OCI-M1 (cell line): ENCODE measurements around the gene CEP170B.
"Not testable (repeated sequence)": the region's sequence is repeated elsewhere in the genome, so short reads cannot be mapped to it uniquely, and the experiment has no call there.

Experiments used
- DNase-seq: peaks from one replicate; lab custom pipeline; 2025; lab: John Stamatoyannopoulos, UW

Gene CEP170B

GRCh38 chr14:104865081-104865630, at the start of gene CEP170B:
Gene CEP170B (plus strand): TSS chr14:104865268. CDS start chr14:104868451, 3,183 bp downstream.
- DNase-seq, result no peak

- DNase-seq, result no peak
Observed at GRCh38 chr14:104816616-104816884, 48.5 kb upstream of the CEP170B start.

GRCh38 chr14:104817930-104818713, 46.9 kb upstream of the CEP170B start:
- no peak for DNase-seq

GRCh38 chr14:104818714-104819161, 46.3 kb upstream of the CEP170B start:
- DNase-seq, result no peak

GRCh38 chr14:104819361-104819781, 45.7 kb upstream of the CEP170B start:
- DNase-seq, result no peak

GRCh38 chr14:104820669-104821228, 44.3 kb upstream of the CEP170B start:
- no peak for DNase-seq

GRCh38 chr14:104821229-104821945, 43.7 kb upstream of the CEP170B start:
- no peak for DNase-seq

- no peak for DNase-seq
Observed at GRCh38 chr14:104821971-104822608, 43.0 kb upstream of the CEP170B start.

- DNase-seq, result no peak
Observed at GRCh38 chr14:104822821-104823615, 42.0 kb upstream of the CEP170B start.

- no peak for DNase-seq
Observed at GRCh38 chr14:104824353-104824997, 40.6 kb upstream of the CEP170B start.

- peak; percentile 83 for DNase-seq
Observed at GRCh38 chr14:104826189-104826860, 38.7 kb upstream of the CEP170B start.

- DNase-seq, result no peak
Observed at GRCh38 chr14:104826861-104827176, 38.2 kb upstream of the CEP170B start.

GRCh38 chr14:104827177-104828055, 37.7 kb upstream of the CEP170B start:
- peak; percentile 38 for DNase-seq

- DNase-seq, result no peak
Observed at GRCh38 chr14:104830781-104831180, 34.3 kb upstream of the CEP170B start.

GRCh38 chr14:104836171-104836935, 28.7 kb upstream of the CEP170B start:
- DNase-seq, result not testable (repeated sequence)

GRCh38 chr14:104841730-104842129, 23.3 kb upstream of the CEP170B start:
- DNase-seq, result no peak

GRCh38 chr14:104843006-104843405, 22.1 kb upstream of the CEP170B start:
- DNase-seq, result no peak

GRCh38 chr14:104843442-104844305, 21.4 kb upstream of the CEP170B start:
- DNase-seq, result no peak
